GM23338 (cell line): Measurements from ENCODE around the gene ACOXL. TPM values are rescaled to one million over a fixed set of nuclear protein-coding genes. Genes with fewer than 3 reads are reported as not detected.

Experiments used
- CTCF ChIP-seq, 2 experiments: fragments of 200-600 bp in 1 of 2; sonication (generic) in 1 of 2; conservative IDR thresholded peaks; 2 replicates each; pipeline versions ENCODE4 v1.5.1 to v1.6.1; 2016 to 2017; ENCODE audit warnings: antibody characterized with exemption in 2 of 2, low read depth in 2 of 2, mild to moderate bottlenecking in 2 of 2, moderate library complexity in 1 of 2
- EZH2 ChIP-seq: fragments of 200-600 bp; sonication (generic); IDR thresholded peaks from one replicate; pipeline ENCODE4 v1.8.0; 2017; ENCODE audit warnings: antibody characterized with exemption, mild to moderate bottlenecking, low read depth; ENCODE audit not compliant: unreplicated experiment
- EZH2phosphoT487 ChIP-seq: fragments of 200-600 bp; sonication (generic); IDR thresholded peaks from one replicate; pipeline ENCODE4 v1.8.1; 2018; ENCODE audit warnings: antibody characterized with exemption; ENCODE audit not compliant: unreplicated experiment
- JUNB ChIP-seq: IDR thresholded peaks from one replicate; pipeline ENCODE4 v1.6.1; 2016; ENCODE audit warnings: antibody characterized with exemption; ENCODE audit not compliant: unreplicated experiment
- POLR2AphosphoS5 ChIP-seq: IDR thresholded peaks from 2 replicates; pipeline ENCODE4 v1.6.1; 2016; ENCODE audit warnings: antibody characterized with exemption, low read depth
- REST ChIP-seq: IDR thresholded peaks from one replicate; pipeline ENCODE4 v1.6.1; 2018; ENCODE audit warnings: antibody characterized with exemption; ENCODE audit not compliant: unreplicated experiment
- ZNF331 ChIP-seq: fragments of 250-450 bp; sonication (Bioruptor Pico); IDR thresholded peaks from 2 replicates; pipeline ENCODE4 v1.5.0; 2020; ENCODE audit warnings: low read depth, mild to moderate bottlenecking, moderate library complexity
- ZNF462 ChIP-seq: fragments of 250-450 bp; sonication (Bioruptor Pico); IDR thresholded peaks from 2 replicates; pipeline ENCODE4 v1.5.0; 2020; ENCODE audit warnings: mild to moderate bottlenecking, moderate library complexity
- polyA plus RNA-seq: library from polyadenylated mRNA; unstranded; fragments of >200 nt; fragmentation: Nextera tagmentation; extraction: Ambion mirVana; gene quantifications from 2 replicates; pipeline ENCODE4 v1.2.1, GENCODE V29; 2016
- total RNA-seq: library from RNA; depleted of rRNA; stranded (reverse); fragments of >200 nt; shearing (Covaris generic); gene quantifications from 2 replicates; pipeline ENCODE4 v1.2.3, GENCODE V29; 2014

ACOXL gene
- total and polyA plus RNA-seq, 2 experiments from 2014 or later = 9.0 to 14.7 TPM

GRCh38 chr2:110727923-110728322, 4.5 kb upstream of the ACOXL start (continued):
- no peak for TF ChIP-seq ZNF462 (CRISPR knock-in tag)
- TF ChIP-seq CTCF (conservative IDR thresholded peaks at IDR 0.05; ENCODE audit: low read depth in 2 of 2) = no peak
- TF ChIP-seq EZH2phosphoT487 = no peak
- TF ChIP-seq JUNB = no peak
- TF ChIP-seq EZH2 = no peak
- no peak for TF ChIP-seq POLR2AphosphoS5
- no peak for TF ChIP-seq ZNF331 (CRISPR knock-in tag)
- TF ChIP-seq REST = no peak
